ENCODE measurements around the gene POMGNT1.

The POMGNT1 gene

GRCh38 chr1:46196609-46197008, 1.6 kb downstream of the POMGNT1 start:
- no peaks in the 10 kb centered on the region for H3K79me2 ChIP-seq (ENCODE audit: insufficient read depth, low read depth)
- H2AFZ ChIP-seq (ENCODE audit: low read depth), result no peak overlapping the region
- no peaks in the 10 kb centered on the region for H3K36me3 ChIP-seq (ENCODE audit: insufficient read depth)
- TF ChIP-seq, protein P1, sequence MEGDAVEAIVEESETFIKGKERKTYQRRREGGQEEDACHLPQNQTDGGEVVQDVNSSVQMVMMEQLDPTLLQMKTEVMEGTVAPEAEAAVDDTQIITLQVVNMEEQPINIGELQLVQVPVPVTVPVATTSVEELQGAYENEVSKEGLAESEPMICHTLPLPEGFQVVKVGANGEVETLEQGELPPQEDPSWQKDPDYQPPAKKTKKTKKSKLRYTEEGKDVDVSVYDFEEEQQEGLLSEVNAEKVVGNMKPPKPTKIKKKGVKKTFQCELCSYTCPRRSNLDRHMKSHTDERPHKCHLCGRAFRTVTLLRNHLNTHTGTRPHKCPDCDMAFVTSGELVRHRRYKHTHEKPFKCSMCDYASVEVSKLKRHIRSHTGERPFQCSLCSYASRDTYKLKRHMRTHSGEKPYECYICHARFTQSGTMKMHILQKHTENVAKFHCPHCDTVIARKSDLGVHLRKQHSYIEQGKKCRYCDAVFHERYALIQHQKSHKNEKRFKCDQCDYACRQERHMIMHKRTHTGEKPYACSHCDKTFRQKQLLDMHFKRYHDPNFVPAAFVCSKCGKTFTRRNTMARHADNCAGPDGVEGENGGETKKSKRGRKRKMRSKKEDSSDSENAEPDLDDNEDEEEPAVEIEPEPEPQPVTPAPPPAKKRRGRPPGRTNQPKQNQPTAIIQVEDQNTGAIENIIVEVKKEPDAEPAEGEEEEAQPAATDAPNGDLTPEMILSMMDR (conservative IDR thresholded peaks at IDR 0.05; ENCODE audit: low read depth, low read length), result no peak
- no peak overlapping the region for H3K4me3 ChIP-seq (IDR thresholded peaks at IDR 0.05; ENCODE audit: insufficient read depth, low read depth, low read length)
- H3K27me3 ChIP-seq (ENCODE audit: insufficient read depth, low read depth), result no peaks in the 10 kb centered on the region
- H3K9ac ChIP-seq, result no peak overlapping the region
- no peak overlapping the region for H3K27ac ChIP-seq
- H4K20me1 ChIP-seq (ENCODE audit: insufficient read depth), result no peaks in the 10 kb centered on the region
- peaks cover 8% of the 10 kb centered on the region for H3K4me1 ChIP-seq (ENCODE audit: low read depth, poor library complexity, severe bottlenecking)
- no peak overlapping the region for H3K4me2 ChIP-seq

GRCh38 chr1:46194641-46195193, 3.5 kb downstream of the POMGNT1 start:
- TF ChIP-seq, protein P1 (conservative IDR thresholded peaks at IDR 0.05; ENCODE audit: low read depth, low read length), result no peak
- no peak overlapping the region for H3K9ac ChIP-seq
- no peaks in the 10 kb centered on the region for H4K20me1 ChIP-seq (ENCODE audit: insufficient read depth)
- H3K4me3 ChIP-seq (IDR thresholded peaks at IDR 0.05; ENCODE audit: insufficient read depth, low read depth, low read length), result no peak overlapping the region
- no peaks in the 10 kb centered on the region for H3K79me2 ChIP-seq (ENCODE audit: insufficient read depth, low read depth)
- no peaks in the 10 kb centered on the region for H3K27me3 ChIP-seq (ENCODE audit: insufficient read depth, low read depth)
- no peak overlapping the region for H3K4me2 ChIP-seq
- no peaks in the 10 kb centered on the region for H3K36me3 ChIP-seq (ENCODE audit: insufficient read depth)
- H2AFZ ChIP-seq (ENCODE audit: low read depth), result no peak overlapping the region
- no peak overlapping the region for H3K27ac ChIP-seq
- peaks cover 8% of the 10 kb centered on the region for H3K4me1 ChIP-seq (ENCODE audit: low read depth, poor library complexity, severe bottlenecking)

- no peaks in the 10 kb centered on the region for H3K79me2 ChIP-seq (ENCODE audit: insufficient read depth, low read depth)
- H3K4me1 ChIP-seq (ENCODE audit: low read depth, poor library complexity, severe bottlenecking), result peaks cover 4% of the 10 kb centered on the region
- H3K4me2 ChIP-seq, result no peak overlapping the region
- no peaks in the 10 kb centered on the region for H3K36me3 ChIP-seq (ENCODE audit: insufficient read depth)
- H3K27me3 ChIP-seq (ENCODE audit: insufficient read depth, low read depth), result no peaks in the 10 kb centered on the region
- H2AFZ ChIP-seq (ENCODE audit: low read depth), result no peak overlapping the region
- H3K4me3 ChIP-seq (IDR thresholded peaks at IDR 0.05; ENCODE audit: insufficient read depth, low read depth, low read length), result no peak overlapping the region
- H3K9ac ChIP-seq, result no peak overlapping the region
- no peak overlapping the region for H3K27ac ChIP-seq
- no peaks in the 10 kb centered on the region for H4K20me1 ChIP-seq (ENCODE audit: insufficient read depth)
- TF ChIP-seq, protein P1 (conservative IDR thresholded peaks at IDR 0.05; ENCODE audit: low read depth, low read length), result no peak
These were observed 4.2 kb downstream of the POMGNT1 start for GRCh38 chr1:46193984-46194570.

- H3K4me1 ChIP-seq (ENCODE audit: low read depth, poor library complexity, severe bottlenecking), result no peaks in the 10 kb centered on the region
- no peak overlapping the region for H2AFZ ChIP-seq (ENCODE audit: low read depth)
- H3K4me3 ChIP-seq (IDR thresholded peaks at IDR 0.05; ENCODE audit: insufficient read depth, low read depth, low read length), result no peak overlapping the region
- no peaks in the 10 kb centered on the region for H3K36me3 ChIP-seq (ENCODE audit: insufficient read depth)
- no peak overlapping the region for H3K4me2 ChIP-seq
- no peaks in the 10 kb centered on the region for H3K79me2 ChIP-seq (ENCODE audit: insufficient read depth, low read depth)
- no peak overlapping the region for H3K9ac ChIP-seq
- H3K27me3 ChIP-seq (ENCODE audit: insufficient read depth, low read depth), result no peaks in the 10 kb centered on the region
- no peak overlapping the region for H3K27ac ChIP-seq
- TF ChIP-seq, protein P1 (conservative IDR thresholded peaks at IDR 0.05; ENCODE audit: low read depth, low read length), result no peak
- no peaks in the 10 kb centered on the region for H4K20me1 ChIP-seq (ENCODE audit: insufficient read depth)
These were observed 4.9 kb downstream of the POMGNT1 start for GRCh38 chr1:46193285-46193684.

Data from KMS-11 (cell line).